NCI-H510A treated with DMSO at 0.1 percent for 48 hours (cell line): ENCODE measurements around the gene C1QTNF1.
A peak's percentile ranks its signal among the peaks of the same experiment; 100 is the strongest.

Experiments used
- DNase-seq: peaks from one replicate; lab custom pipeline; 2025; lab: John Stamatoyannopoulos, UW

The C1QTNF1 gene

DNA sequence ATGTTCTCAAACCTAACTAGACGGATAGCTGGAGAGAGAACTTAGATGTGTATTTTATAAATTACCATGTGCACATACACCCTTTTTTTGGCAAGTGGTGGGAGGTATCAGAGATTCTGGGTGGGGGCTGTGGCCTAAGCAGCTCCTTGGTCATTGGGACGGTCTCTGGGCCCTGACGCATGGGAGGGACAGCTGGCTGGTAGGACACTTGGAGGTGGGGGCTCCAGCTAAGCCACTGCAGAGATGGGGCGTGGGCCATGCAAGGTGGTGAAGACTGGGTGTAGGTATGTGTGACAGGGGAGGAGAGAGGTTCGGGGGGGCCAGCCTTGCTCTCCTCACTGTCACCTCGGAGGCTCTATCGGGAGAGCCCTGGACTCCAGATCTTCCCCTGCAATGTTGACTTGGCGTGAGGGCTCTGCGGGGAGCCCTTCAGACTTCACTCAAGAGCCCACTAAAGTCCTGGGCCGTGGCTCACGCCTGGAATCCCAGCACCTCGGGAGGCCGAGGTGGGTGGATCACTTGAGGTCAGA, 17.1 kb downstream of the C1QTNF1 start:
- DNase-seq: no peak

DNA sequence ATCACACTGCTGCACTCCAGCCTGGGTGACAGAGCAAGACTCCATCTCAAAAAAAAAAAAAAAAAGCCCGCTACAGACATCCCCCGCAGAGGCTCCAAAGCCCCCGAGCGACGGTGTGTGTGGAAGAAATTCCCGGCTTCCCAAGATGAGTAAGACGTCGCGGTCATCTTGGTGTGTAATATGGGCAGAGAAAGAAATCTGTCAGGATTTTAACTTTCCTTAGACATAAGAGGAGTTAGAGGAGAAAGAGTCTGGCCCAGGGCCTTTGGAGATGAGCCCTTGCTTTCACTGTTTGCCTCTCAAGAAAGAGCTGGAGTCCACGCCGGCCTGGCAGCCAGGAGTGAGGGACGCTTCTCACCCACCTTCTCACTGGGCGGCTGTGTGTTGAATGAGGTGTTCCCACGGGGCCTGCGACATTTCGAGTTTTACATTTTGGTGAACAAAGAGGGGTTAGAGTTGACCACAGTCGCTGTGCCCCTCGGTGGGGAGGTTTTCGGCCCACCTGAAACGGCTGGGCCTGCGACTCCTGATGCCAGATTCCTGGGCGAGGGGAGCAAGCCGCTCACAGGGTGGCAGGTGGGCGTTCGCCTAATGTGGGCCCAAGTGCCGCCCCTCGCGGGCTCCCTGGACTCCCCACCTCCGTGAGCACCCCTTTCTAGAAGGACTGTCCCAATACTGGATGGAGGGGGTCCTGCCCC, 17.9 kb downstream of the C1QTNF1 start:
- no peak for DNase-seq

DNA sequence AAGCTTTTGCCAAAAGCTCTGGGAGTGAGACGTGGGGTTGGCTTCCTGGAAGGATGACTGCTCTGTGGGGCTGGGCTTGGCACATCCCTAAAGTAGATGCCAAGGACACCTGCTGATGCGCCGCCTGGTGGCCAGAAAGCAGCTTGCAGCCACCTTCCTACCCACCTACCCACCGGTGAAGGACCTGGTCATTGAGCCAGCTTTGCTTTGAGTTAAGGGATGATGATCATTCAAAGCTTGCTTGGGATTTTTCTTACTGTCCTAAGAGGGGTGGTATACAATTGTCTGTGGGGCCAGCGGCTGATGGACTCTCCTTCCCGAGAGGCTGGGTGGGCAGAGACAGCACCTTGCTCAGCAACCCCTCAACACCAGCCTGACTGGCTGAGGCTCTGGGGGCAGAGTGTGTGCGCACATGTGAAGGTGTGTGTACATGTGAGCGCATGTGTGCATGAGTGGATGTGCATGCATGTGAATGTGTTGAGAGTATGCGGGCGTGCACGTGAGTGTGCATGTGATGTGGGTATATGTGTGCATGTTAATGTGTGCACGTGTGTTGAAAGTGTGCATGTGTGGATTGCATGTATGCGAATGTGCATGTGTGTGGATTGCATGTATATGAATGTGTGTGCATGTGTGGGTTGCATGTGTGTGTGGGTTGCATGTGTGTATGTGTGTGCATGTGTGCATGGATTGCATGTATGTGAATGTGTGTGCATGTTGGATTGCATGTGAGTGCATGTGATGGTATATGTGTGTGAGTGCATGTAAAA, 18.6 kb downstream of the C1QTNF1 start:
- peak; percentile 55 for DNase-seq

DNA sequence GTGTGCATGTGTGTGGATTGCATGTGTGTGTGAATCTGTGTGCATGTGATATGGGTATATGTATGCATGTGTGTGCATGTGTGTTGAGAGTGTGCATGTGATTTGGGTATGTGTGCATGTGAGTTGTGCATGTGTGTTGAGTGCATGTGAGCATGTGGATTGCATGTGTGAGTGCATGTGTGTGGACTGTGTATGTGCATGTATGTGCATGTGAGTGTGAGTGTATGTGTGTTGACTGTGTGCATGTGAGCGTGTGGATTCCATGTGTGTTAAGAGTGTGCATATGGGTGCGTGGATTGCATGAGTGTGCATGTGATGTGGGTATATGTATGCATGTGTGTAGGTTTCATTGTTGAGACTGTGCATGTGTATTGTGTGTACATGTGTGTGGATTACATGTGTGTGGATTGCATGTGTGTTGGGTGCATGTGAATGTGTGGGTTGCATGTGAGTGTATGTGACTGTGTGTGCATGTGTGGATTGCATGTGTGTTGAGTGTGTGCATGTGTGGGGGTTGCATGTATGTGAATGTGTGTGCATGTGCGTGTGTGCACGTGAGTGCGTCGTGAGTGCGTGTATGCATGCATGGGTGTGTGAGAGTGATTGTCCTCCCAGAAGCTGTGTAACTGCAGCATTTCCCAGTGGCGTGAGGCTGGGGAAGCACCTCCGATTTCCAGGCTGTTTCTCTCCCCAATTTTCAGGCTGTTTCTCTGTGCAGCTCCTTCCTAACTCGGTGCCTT, 19.4 kb downstream of the C1QTNF1 start:
- DNase-seq: no peak

DNA sequence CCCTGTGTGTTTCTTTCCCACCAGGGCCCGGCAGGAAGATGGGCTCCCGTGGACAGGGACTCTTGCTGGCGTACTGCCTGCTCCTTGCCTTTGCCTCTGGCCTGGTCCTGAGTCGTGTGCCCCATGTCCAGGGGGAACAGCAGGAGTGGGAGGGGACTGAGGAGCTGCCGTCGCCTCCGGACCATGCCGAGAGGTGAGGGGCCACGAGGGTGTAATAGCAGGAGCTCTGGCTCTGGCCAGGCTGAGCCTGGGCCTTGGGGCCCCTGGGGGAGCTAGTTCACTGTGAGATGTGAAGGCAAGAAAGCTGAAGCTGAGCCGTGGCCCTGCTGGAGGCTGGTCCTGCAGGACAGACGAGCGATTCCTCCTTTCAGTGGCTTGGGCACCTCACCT, 20.0 kb downstream of the C1QTNF1 start:
- DNase-seq: no peak

DNA sequence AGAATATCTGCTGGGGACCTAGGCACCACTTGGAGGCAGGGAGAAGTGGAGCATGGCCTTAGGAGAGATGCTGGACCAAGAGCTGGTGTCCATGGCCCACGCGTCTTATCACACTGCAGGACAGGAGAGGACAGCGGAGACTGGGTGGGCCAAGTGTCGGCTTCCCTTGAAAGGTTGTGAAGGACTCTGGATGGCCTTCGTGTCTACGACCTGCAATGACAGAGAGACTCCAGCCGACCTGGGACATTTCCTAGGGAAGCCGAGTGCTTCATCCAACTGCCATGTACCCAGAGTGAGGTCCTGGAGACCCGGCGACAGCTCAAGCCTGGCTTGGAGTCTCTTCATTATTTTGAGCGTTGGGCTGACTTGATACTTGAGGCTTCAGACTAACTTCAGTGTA, 20.5 kb downstream of the C1QTNF1 start:
- no peak for DNase-seq

DNA sequence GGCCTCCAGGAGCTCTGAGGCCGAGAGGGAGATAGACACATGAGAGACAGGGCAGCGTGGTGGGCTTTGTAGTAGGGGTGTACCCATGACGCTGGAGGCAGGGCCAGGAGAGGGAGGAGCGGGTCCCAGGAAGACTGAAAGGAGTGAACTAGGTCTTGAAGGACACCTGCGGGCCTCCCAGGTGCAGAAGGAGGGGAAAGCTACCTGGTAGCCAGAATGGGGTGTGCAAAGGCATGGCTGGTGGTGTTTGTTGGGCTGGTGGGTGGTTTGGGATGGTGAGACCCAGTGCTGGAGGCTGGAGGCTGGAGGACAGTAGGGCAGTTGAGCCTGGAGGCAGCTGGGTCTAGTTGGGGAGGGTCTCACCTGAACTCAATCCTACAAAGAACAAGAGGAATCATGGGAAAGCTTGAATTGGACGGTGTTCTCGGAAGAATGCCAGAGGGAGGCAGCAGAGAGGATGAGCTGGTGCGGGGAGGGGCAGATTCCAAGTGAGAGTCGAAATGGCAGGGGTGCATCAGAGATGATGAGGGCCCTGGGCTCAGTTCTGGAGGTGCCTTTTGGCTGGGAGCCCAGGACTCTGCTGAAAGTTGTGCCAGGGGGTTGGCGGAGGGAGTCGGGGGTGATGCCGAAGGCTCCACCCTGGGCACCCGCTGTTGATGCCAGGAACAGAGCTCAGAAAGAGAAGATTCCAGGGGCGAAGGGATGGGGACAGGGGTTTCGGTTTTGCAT, 21.2 kb downstream of the C1QTNF1 start:
- DNase-seq: no peak

DNA sequence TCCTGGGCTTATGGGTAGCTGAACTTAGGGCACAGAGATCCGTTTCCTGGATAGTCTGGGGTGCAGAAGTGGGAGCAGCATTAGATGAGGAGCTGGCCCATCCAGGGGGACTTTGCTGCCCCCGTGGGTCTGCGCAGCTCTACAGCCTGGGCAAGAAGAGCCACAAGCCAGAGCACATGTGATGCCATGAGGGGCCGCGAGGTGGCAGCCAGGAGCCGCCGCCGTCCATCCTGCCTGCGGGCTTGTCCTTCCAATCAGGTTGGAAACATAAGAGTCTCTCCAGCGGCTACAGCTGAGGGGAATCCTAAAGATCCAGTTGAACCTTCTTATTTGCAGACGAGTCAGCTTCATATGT, 21.9 kb downstream of the C1QTNF1 start:
- DNase-seq: peak; percentile 89

DNA sequence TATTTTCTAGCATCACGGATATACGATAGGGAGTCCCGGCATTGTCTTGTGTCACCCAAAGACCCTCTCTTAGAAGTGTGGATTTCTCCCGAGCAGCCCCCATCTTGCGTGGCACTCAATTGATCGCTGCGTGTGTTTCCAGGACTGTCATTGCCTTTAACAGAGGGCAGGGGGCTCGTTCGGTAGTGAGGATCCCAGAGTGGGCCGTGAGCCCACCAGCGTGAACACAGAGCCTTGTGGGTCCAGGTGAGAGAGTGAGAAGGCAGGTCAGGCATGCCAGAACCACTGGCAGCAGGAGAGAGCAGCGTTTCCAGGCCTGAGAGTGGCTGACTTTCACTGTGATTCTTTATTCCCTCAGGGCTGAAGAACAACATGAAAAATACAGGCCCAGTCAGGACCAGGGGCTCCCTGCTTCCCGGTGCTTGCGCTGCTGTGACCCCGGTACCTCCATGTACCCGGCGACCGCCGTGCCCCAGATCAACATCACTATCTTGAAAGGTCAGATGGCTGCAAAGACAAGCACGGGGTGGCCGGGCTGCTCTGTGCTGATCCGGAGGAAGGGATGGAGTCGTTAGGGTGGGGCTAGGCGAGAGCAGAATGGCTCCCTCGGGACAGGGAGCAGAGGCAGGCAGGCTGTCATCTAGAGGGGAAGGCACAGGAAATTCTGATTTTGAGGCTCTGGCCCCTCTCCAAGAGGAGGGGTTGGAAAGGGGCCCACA, 22.4 kb downstream of the C1QTNF1 start:
- no peak for DNase-seq

DNA sequence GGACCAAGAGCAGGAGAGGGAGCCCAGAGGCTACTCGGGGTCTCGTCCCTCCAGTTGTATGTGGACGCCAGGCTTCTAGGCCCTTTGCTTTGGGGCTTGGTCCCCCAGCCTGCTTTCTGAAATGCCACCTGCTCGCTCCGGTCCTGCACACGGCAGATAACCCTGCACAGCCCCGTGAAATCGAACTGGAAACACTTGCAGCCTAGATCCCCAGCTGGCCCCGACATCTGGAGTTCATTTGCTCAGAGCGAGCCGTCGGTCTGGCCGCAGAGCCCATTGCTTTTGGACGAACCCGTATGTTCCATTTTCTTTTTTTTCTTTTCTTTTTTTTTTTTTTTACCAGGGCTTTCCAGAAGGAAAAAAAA, 22.9 kb downstream of the C1QTNF1 start:
- DNase-seq: no peak

DNA sequence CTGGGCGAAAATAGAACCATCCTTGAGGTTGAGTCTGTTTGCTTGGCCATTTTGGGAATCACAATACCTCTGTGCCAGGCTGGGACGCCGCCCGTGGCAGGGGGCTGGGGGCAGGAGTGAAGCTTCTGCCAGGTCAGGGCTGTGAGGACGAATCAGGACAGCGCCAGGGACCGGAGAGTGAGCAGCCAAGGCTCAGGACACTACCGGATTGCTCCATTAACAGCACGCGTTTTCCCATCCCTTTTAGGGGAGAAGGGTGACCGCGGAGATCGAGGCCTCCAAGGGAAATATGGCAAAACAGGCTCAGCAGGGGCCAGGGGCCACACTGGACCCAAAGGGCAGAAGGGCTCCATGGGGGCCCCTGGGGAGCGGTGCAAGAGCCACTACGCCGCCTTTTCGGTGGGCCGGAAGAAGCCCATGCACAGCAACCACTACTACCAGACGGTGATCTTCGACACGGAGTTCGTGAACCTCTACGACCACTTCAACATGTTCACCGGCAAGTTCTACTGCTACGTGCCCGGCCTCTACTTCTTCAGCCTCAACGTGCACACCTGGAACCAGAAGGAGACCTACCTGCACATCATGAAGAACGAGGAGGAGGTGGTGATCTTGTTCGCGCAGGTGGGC, 23.4 kb downstream of the C1QTNF1 start:
- no peak for DNase-seq

DNA sequence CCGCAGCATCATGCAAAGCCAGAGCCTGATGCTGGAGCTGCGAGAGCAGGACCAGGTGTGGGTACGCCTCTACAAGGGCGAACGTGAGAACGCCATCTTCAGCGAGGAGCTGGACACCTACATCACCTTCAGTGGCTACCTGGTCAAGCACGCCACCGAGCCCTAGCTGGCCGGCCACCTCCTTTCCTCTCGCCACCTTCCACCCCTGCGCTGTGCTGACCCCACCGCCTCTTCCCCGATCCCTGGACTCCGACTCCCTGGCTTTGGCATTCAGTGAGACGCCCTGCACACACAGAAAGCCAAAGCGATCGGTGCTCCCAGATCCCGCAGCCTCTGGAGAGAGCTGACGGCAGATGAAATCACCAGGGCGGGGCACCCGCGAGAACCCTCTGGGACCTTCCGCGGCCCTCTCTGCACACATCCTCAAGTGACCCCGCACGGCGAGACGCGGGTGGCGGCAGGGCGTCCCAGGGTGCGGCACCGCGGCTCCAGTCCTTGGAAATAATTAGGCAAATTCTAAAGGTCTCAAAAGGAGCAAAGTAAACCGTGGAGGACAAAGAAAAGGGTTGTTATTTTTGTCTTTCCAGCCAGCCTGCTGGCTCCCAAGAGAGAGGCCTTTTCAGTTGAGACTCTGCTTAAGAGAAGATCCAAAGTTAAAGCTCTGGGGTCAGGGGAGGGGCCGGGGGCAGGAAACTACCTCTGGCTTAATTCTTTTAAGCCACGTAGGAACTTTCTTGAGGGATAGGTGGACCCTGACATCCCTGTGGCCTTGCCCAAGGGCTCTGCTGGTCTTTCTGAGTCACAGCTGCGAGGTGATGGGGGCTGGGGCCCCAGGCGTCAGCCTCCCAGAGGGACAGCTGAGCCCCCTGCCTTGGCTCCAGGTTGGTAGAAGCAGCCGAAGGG, 24.2 kb downstream of the C1QTNF1 start:
- no peak for DNase-seq

DNA sequence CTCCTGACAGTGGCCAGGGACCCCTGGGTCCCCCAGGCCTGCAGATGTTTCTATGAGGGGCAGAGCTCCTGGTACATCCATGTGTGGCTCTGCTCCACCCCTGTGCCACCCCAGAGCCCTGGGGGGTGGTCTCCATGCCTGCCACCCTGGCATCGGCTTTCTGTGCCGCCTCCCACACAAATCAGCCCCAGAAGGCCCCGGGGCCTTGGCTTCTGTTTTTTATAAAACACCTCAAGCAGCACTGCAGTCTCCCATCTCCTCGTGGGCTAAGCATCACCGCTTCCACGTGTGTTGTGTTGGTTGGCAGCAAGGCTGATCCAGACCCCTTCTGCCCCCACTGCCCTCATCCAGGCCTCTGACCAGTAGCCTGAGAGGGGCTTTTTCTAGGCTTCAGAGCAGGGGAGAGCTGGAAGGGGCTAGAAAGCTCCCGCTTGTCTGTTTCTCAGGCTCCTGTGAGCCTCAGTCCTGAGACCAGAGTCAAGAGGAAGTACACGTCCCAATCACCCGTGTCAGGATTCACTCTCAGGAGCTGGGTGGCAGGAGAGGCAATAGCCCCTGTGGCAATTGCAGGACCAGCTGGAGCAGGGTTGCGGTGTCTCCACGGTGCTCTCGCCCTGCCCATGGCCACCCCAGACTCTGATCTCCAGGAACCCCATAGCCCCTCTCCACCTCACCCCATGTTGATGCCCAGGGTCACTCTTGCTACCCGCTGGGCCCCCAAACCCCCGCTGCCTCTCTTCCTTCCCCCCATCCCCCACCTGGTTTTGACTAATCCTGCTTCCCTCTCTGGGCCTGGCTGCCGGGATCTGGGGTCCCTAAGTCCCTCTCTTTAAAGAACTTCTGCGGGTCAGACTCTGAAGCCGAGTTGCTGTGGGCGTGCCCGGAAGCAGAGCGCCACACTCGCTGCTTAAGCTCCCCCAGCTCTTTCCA, 25.1 kb downstream of the C1QTNF1 start:
- DNase-seq: no peak

DNA sequence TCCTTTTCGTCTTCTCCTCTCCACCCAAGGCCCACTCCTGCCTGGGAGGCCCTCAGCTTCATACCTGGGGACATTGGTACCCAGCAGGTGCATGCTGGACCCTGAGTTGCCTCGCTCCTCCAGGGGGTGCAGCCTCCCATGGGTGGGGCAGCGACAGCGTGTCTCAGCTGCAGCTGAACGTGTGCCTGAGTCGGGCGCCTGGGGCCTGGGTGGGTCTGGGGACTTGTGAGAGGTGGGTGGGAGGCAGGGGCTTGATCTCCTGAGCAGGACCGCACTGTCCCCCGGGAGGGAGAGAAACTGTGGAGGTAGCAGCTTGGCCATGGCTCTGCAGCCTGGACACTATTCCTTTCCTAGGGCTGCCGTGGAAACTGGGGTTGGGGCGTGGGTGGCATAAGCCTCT, 25.9 kb downstream of the C1QTNF1 start:
- no peak for DNase-seq

DNA sequence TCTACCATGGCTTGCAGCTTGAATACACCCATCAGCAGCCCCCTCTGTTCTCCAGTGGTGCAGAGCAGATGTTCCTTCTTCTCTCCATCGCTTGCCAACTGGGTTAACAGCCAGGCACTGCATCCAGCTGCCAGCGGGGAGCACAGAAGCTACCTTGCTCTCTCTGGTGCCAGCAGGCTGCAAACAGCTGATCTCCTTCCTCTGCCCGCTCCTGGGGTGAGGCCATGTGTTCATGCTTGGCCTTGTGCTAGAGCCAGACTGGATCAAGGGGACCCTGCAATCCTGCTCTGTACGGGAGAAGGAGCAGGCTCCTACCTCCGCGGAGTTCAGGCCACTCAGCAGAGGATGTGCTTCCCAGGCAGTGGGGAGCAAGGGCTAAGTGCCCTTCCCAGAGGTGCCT, 26.6 kb downstream of the C1QTNF1 start:
- no peak for DNase-seq

DNA sequence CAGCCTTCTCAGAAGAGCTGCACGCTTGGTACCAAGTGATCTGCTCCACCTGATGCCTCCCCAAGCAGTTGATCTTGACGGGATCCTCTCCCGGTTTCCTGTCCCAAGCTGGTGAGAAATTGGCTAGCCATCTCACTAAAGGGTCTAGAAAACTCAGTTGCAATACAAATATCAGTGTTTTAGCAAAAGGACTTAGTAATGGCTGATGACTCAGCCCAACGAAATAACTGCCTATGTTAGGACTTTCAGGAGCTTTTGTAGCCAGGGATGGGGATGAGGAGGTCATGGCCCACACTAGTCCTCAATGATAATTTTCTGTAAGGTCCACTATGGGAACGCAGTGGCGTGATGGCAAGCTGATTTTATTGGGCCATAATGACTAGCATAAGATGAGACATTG, 27.3 kb downstream of the C1QTNF1 start:
- no peak for DNase-seq

DNA sequence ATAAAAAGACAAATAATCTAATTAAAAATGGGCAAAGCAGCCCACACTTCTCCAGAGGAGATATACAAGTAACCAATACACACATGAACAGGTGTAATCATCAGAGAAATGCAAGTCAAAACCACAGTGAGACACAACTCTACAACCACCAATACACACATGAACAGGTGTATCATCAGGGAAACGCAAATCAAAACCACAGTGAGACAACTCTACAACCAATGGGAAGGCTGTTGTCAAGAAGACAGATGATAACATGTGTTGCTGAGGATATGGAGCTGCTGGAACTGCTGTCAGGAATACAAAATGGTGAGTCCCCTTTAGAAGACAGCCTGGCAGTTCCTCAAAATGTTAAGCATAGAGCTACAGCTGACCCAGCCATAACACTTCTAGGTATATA, 28.2 kb downstream of the C1QTNF1 start:
- no peak for DNase-seq

DNA sequence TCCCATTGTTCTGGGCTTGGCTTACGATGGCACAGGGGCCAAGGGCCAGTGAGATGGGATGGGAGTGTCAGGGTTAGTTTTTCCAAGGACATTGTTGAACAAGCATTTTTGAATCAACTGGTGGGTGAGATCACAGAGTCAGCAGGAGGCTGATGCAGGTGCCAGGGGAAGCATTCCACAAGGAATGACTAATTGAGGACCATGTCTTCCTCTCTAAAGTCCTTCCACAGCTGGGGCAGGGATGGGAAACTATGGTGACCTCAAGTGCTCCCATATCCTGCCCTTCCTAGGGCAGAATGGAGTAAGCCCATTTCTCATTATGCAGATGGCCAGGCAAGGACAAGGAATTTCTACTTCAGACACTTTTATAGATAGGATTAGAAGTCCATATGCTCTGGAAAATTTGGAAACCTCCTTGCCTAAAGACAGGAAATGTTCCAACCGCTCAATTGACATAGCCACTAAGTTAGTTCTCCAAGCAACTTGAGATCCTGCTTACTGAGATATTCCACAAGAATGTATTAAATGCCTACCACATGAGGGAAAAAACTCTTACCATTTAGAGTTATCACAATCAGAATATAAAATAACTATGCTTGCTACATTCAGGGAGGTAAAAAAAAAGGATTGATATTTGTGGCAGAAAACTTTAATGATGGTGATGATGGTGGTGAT, 29.4 kb downstream of the C1QTNF1 start:
- no peak for DNase-seq
